GM12892 (cell line): ENCODE measurements around the gene KANK4.
"Not testable (repeated sequence)": the region's sequence is repeated elsewhere in the genome, so short reads cannot be mapped to it uniquely, and the experiment has no call there.

Source experiments
- POLR2A ChIP-seq: IDR thresholded peaks from 2 replicates; pipeline ENCODE4 v1.6.1; 2011; ENCODE audit warnings: low read depth, low read length, control low read depth
- POLR2AphosphoS5 ChIP-seq: IDR thresholded peaks from 2 replicates; pipeline ENCODE4 v1.6.1; 2011; ENCODE audit warnings: low read depth, low read length, control low read depth
- TAF1 ChIP-seq: IDR thresholded peaks from 2 replicates; pipeline ENCODE4 v1.6.1; 2011; ENCODE audit warnings: low read depth, mild to moderate bottlenecking, control low read depth, low read length, borderline replicate concordance

DNA sequence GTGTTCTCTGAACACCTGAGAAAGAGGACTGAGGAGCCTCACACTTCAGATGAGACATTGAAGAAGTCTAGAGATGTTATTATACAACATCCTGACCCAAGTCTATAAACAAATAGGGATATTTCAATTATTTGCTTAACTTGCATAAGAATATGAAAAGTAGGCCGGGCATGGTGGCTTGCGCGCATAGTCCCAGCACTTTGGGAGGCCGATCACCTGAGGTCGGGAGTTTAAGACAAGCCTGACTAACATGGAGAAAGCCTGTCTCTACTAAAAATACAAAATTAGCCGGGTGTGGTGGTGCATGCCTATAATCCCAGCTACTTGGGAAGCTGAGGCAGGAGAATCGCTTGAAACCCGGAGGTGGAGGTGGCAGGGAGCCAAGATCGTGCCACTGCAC lies 98.8 kb downstream of the KANK4 start:
- TF ChIP-seq POLR2A, POLR2AphosphoS5, TAF1: not testable (repeated sequence)
